Suppressor macrophage (primary cell): Measurements from ENCODE around the gene UQCRQ.

ENCODE experiments used
- DNase-seq, 4 experiments: peaks; one replicate each; pipeline ENCODE4 v3.0.0-alpha.2; 2020 to 2022
- total RNA-seq, 17 experiments: gene quantifications; one replicate each; lab custom pipeline; 2026; ENCODE audit warnings: mixed read lengths in 6 of 17, inconsistent platforms in 3 of 17; lab: John Stamatoyannopoulos, UW

Gene UQCRQ
- total RNA-seq: 41.2 to 104 (median 77.1) reads per million in 17 experiments

DNA sequence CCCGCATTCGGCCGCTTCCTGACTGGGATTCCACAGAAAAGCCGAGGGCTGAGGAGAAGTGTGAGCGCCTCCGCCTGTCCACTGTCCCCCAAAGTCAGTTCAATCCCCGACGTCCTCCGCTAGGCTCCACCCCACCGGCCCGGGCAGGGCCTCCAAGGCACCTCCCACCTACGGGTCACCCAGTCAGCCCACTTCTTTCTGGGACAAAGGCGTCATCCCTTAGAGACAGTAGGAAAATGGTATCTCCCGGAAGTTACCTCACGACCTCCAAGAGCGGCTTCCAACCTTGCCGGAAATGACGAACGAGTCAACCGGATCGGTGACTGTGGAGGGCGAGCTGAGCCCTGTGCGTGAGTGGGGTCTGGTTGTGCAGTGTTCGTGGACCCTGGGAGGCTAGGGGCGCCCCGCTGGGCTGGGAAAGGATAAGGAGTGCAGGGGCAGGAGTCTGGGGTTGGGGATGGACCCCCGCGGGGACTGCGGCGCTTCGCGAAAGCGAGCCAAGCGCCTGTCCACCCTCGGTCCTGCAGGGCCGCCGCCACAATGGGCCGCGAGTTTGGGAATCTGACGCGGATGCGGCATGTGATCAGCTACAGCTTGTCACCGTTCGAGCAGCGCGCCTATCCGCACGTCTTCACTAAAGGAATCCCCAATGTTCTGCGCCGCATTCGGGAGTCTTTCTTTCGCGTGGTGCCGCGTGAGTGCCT, at the start of gene UQCRQ, which contains the start of gene GDF9:
Gene UQCRQ (plus strand): TSS at position 301 of the 704 bp plus-strand sequence. CDS start 240 bp downstream, at position 541.
Gene GDF9 (minus strand): TSS at position 128 of the 704 bp plus-strand sequence. CDS start 1,936 bp downstream, outside the sequence.
- peak; percentile 98 to 100 (median 98) for DNase-seq

- no peak for DNase-seq
Observed at GRCh38 chr5:132817011-132817410, 49.4 kb upstream of the UQCRQ start.

GRCh38 chr5:132819468-132819867, 47.0 kb upstream of the UQCRQ start:
- DNase-seq: no peak

GRCh38 chr5:132820162-132820754, 46.2 kb upstream of the UQCRQ start:
- peak; percentile 93 to 96 (median 94) for DNase-seq

DNA sequence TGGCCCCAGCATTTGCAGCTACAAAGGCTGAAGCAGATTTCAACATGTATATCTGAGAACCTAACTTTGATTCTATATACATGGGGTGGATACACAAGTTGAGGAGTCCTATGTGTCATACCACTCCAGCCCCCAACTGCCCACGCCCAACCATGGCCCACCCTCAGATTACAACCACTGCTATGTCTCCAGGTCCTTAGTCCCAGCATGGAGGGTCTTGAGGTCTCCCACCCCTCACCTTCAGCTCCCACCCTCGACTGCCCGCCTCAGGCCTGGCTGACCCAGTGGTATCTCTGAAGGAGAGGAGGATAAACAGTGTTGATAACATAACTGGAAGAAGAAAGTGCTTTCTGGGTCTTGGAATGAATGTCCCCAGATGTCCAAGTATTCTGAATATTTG, 45.1 kb upstream of the UQCRQ start:
- no peak for DNase-seq

GRCh38 chr5:132821791-132822190, 44.7 kb upstream of the UQCRQ start:
- DNase-seq: no peak

- DNase-seq: no peak
Observed at GRCh38 chr5:132822650-132823480, 43.6 kb upstream of the UQCRQ start.

- no peak for DNase-seq
Observed at GRCh38 chr5:132823481-132824050, 42.9 kb upstream of the UQCRQ start.

- DNase-seq: no peak
Observed at GRCh38 chr5:132824426-132824825, 42.0 kb upstream of the UQCRQ start.

GRCh38 chr5:132825033-132825833, 41.2 kb upstream of the UQCRQ start:
- peak in 1 of 4 experiments; percentile 35 for DNase-seq

- no peak for DNase-seq
Observed at GRCh38 chr5:132825834-132826391, 40.5 kb upstream of the UQCRQ start.

- no peak for DNase-seq
Observed at GRCh38 chr5:132826424-132827082, 39.9 kb upstream of the UQCRQ start.

DNA sequence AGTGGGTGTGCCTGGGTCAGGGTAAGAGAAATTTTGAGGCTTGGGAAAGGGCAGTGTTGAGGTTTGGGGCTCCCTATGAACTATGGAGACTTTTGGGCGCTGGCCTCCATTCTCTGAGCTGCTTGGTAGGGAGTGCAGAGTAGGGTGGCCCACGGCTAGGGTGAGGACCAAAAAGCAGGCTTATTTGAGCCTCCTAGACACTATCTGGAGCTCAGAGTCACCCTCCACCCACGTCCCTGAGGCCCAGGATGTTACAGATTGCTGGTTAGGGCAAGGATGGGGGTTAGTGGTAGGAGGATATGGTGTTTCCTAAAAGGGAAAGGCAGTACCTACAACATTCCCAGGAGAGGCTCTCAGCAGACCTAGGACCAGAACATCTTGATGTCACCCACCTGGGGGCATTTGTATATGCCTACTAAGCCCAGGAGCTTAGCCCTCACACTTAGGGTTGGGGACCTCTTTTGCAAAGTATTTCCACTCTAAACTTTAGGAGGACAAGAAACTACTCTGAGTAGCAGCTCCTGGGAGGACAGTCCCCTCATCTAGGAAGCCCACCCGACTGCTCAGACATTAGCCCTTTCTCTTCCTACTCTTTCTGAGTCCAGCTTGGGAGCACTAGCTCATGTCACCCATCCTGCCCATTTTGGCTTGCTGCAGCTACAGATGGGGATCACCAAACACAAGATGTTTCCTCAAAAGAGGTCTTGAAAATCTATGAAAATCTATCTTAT, 38.3 kb upstream of the UQCRQ start:
- no peak for DNase-seq

DNA sequence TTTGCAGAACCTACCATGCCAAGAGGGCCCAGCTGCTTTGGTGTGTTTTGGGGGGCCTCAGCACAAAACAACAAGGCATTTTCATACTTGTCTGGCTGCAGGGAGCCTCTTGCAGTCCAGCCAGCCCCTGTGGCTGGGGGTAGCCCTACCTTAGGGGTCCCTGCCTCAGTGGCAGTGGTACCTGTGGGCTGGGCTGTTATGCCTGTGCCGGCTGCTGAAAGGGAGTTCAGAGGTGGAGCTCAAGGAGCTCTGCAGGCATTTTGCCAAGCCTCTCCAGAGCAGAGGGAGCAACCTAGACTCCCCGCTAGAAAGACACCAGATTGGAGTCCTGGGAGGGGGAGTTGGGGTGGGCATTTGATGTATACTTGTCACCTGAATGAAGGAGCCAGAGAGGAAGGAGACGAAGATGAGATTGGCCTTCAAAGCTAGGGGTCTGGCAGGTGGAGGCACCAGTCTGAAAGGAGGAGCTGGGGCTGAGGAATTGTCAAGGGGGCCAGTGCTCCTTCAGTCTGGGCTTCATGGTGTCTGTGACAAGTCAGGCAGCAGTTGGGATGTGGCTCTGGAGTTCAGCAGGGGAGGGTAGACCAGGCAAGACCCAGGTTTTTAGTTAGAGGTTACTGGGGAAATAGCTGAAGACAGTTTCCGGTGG, 37.5 kb upstream of the UQCRQ start:
- no peak for DNase-seq

DNA sequence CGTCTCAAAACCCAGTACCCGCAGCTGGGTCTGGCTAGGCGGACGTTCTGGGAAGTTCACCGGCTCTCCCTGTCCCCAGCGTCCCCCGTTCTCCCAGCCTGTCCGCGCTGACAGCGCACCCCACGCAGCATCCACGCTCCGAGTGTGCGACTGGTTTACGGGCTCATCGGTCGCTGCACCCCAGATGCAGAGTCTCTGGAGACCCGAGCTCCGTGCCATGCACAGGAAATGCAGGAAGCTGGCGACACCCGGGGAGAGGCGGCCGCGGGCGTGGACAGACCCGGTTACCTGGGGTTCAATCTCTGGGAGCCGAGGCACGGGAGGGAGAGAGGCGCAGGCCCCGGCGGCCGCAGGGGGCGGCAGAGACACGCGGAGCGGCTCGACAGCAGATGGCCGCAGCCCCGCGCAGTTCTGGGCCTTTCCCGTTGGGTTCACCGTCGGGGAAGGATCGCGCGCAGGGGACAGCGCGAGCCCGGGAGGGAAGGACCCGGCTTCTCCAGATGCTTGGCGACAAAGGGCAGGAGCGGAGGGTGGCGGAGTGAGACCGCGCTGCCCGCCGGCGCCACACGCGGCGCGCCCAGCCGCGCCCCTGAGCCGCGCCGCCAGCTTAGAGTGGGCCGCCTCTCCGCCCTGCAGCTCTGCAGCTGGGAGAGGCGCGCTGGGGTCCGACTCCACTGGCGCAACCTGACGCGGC, 36.6 kb upstream of the UQCRQ start:
- DNase-seq: peak; percentile 75 to 89 (median 84)

DNA sequence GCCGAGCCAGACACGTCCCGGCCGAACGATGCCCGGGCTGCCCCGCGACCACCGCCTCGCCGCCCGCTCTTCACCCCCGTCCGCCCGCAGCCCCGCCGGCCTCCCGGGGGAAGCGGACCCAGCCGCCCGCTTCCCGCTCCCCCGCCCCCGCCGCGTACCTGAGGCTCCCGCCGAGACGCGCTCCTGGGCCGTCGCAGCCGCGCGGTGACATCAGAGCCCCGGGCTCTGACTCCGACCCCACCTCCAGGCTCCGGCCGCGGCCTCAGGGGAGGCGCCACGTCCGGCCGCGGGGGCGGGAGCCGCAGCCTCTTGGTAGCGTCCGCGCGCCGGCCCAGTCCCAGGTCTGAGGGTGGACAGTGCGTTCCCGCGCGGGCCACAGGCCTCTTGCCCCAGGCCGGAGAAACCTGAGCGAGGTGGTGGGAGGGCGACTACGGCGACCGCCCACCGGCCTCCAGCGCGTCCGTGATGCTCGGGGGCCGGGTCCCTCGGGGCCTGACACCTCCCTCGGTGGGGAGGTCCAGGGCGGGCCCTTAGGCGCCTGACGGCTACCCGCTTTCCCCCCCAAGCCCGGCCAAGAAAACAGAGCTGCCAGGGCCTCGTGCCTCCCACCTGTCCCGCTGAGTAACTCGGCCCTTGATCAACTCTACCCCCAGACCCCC, 35.9 kb upstream of the UQCRQ start, which contains the start of gene SHROOM1:
Gene SHROOM1 (minus strand): TSS at position 212 of the 659 bp plus-strand sequence. CDS start 4,507 bp downstream, outside the sequence.
- DNase-seq: peak; percentile 67 to 83 (median 74)

- DNase-seq: no peak
Observed at GRCh38 chr5:132831095-132831860, 35.2 kb upstream of the UQCRQ start.

DNA sequence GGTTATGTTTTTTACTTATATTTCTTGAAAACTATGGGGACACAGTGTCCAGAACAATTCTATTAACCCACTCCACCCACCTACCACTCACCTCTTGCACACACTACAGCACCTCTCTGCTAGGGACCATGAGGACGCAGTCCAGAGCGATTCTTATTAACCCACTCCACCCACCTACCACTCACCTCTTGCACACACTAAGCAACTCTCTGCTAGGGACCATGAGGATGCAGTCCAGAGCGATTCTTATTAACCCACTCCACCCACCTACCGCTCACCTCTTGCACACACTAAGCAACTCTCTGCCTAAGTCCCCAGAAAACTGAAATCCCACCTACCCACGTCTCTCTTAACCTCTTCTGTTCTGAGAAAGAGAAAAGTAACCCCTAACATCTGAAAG, 33.8 kb upstream of the UQCRQ start:
- DNase-seq: no peak
